HCT116 (cell line): ENCODE results near the gene CT45A1. TPM values are rescaled to one million over a fixed set of nuclear protein-coding genes. Genes with fewer than 3 reads are reported as not detected.

Experiments used
- ATAC-seq: fragments of 200-7000 bp; cut with Tn5 transposase; 2 replicates; pipeline ENCODE4 v1.9.1; 2020; ENCODE audit warnings: mild to moderate bottlenecking, moderate library complexity
- BruUV-seq: library from RNA; stranded (reverse); fragments of 400-500 nt; replicated peaks from 2 replicates; lab custom pipeline; 2021; lab: Mats Ljungman, UMichigan
- CTCF ChIA-PET: fragments of 300-600 bp; sonication (Branson Sonifier 250); formaldehyde crosslinking; loops from one replicate; lab custom pipeline; 2021; ENCODE audit warnings: antibody characterized with exemption; lab: Charles Lee
- POLR2A ChIA-PET: fragments of 300-600, 350-600 bp; sonication (Branson Sonifier 250); formaldehyde crosslinking; loops from one replicate; lab custom pipeline; 2021; ENCODE audit warnings: antibody characterized with exemption; lab: Charles Lee
- RAD21 ChIA-PET, 2 experiments: fragments of 300-600 bp; sonication (Branson Sonifier 250); formaldehyde crosslinking; loops; one replicate each; lab custom pipeline; 2023; ENCODE audit warnings: low total read pairs in 2 of 2; ENCODE audit not compliant: uncharacterized antibody in 2 of 2, unreplicated experiment in 2 of 2, low non-redundant PET in 1 of 2; lab: Charles Lee
- DNase-seq: peaks from one replicate; pipeline ENCODE4 v3.0.0-alpha.2; 2010; ENCODE audit warnings: low read depth, low spot score
- H2AFZ ChIP-seq: fragments of 200-600 bp; shearing (Covaris generic), sonication (generic); 2 replicates; pipeline ENCODE4 v1.6.1; 2017; ENCODE audit warnings: low read depth, mixed run types, mixed read lengths, antibody characterized with exemption, low read length; ENCODE audit not compliant: poor library complexity, severe bottlenecking
- H3K27ac ChIP-seq: 2 replicates; pipeline ENCODE4 v1.5.1; 2012; ENCODE audit warnings: low read depth, low read length
- H3K27me3 ChIP-seq: fragments of 200-600 bp; sonication (generic); 2 replicates; pipeline ENCODE4 v1.6.1; 2016; ENCODE audit warnings: mixed run types, low read length, mixed read lengths; ENCODE audit not compliant: insufficient read depth
- H3K36me3 ChIP-seq, 2 experiments: fragments of 200-500 bp in 1 of 2; fragments of 200-600 bp in 1 of 2; sonication (Bioruptor generic) in 1 of 2; sonication (generic) in 1 of 2; 2 replicates each; pipeline versions ENCODE4 v1.5.1 to v1.6.1; 2014 to 2016; ENCODE audit warnings: low read length in 2 of 2, inconsistent platforms in 1 of 2, mixed read lengths in 1 of 2, mixed run types in 1 of 2; ENCODE audit not compliant: insufficient read depth in 2 of 2, control insufficient read depth in 1 of 2
- H3K4me1 ChIP-seq, 2 experiments: fragments of 200-600 bp in 1 of 2; sonication (generic) in 1 of 2; 2 replicates each; pipeline versions ENCODE4 v1.5.1 to v1.6.1; 2012 to 2017; ENCODE audit warnings: low read length in 2 of 2, inconsistent platforms in 1 of 2, mild to moderate bottlenecking in 1 of 2, mixed read lengths in 1 of 2, mixed run types in 1 of 2, moderate library complexity in 1 of 2; ENCODE audit not compliant: insufficient read depth in 2 of 2, control insufficient read depth in 1 of 2
- H3K4me2 ChIP-seq: fragments of 200-600 bp; sonication (generic); 2 replicates; pipeline ENCODE4 v1.6.1; 2017; ENCODE audit warnings: mixed run types, low read length, mixed read lengths
- H3K4me3 ChIP-seq, 2 experiments: fragments of 200-600 bp in 1 of 2; sonication (generic) in 1 of 2; replicated peaks in 1 of 2; 2 replicates each; pipeline ENCODE4 v1.5.1; 2011 to 2016; ENCODE audit warnings: low read length in 2 of 2, control low read depth in 1 of 2, low read depth in 1 of 2, mild to moderate bottlenecking in 1 of 2, mixed read lengths in 1 of 2, mixed run types in 1 of 2
- H3K79me2 ChIP-seq: fragments of 200-600 bp; sonication (generic); 2 replicates; pipeline ENCODE4 v1.6.1; 2017; ENCODE audit warnings: mild to moderate bottlenecking, mixed run types, low read length, moderate library complexity, mixed read lengths; ENCODE audit not compliant: insufficient read depth
- H3K9ac ChIP-seq: fragments of 200-600 bp; sonication (generic); 2 replicates; pipeline ENCODE4 v1.6.1; 2016; ENCODE audit warnings: low read length, mixed read lengths
- H3K9me2 ChIP-seq: fragments of 200-600 bp; sonication (generic), shearing (Covaris generic); 2 replicates; pipeline ENCODE4 v1.6.1; 2017; ENCODE audit warnings: mixed run types, mild to moderate bottlenecking, moderate library complexity; ENCODE audit not compliant: insufficient read depth
- H3K9me3 ChIP-seq, 2 experiments: fragments of 200-500 bp in 1 of 2; fragments of 200-600 bp in 1 of 2; sonication (Bioruptor generic) in 1 of 2; sonication (generic) in 1 of 2; 2 replicates each; pipeline ENCODE4 v1.6.1; 2014 to 2017; ENCODE audit warnings: low read length in 2 of 2, mixed read lengths in 2 of 2, inconsistent platforms in 1 of 2, low read depth in 1 of 2, mild to moderate bottlenecking in 1 of 2, mixed run types in 1 of 2, moderate library complexity in 1 of 2; ENCODE audit not compliant: control insufficient read depth in 1 of 2, insufficient read depth in 1 of 2
- H4K20me1 ChIP-seq: fragments of 200-600 bp; sonication (generic), shearing (Covaris generic); 2 replicates; pipeline ENCODE4 v1.6.1; 2017; ENCODE audit warnings: mixed run types, mild to moderate bottlenecking, moderate library complexity; ENCODE audit not compliant: insufficient read depth
- CEBPB ChIP-seq: IDR thresholded peaks from 2 replicates; pipeline ENCODE4 v1.6.1; 2012; ENCODE audit warnings: low read depth
- ELF1 ChIP-seq: IDR thresholded peaks from 2 replicates; pipeline ENCODE4 v1.6.1; 2012; ENCODE audit warnings: low read depth, borderline replicate concordance
- POLR2AphosphoS5 ChIP-seq: IDR thresholded peaks from 2 replicates; pipeline ENCODE4 v1.6.1; 2011; ENCODE audit warnings: mild to moderate bottlenecking, low read depth, low read length, moderate library complexity
- RAD21 ChIP-seq: IDR thresholded peaks from 2 replicates; pipeline ENCODE4 v1.6.1; 2012; ENCODE audit warnings: low read depth, mild to moderate bottlenecking
- SIN3A ChIP-seq: IDR thresholded peaks from 2 replicates; pipeline ENCODE4 v1.6.1; 2012; ENCODE audit warnings: low read depth
- SP1 ChIP-seq: IDR thresholded peaks from 2 replicates; pipeline ENCODE4 v1.6.1; 2012; ENCODE audit warnings: low read depth
- ZNF274 ChIP-seq: fragments of 200-500 bp; sonication (Bioruptor generic); IDR thresholded peaks from 2 replicates; pipeline ENCODE4 v1.6.1; 2014; ENCODE audit warnings: mild to moderate bottlenecking, low read depth, low read length, inconsistent platforms
- intact Hi-C: fragments of 100-400 bp; cut with micrococcal nuclease; formaldehyde crosslinking; loops from 2 replicates; pipeline ENCODE4 v1.10.0; 2022
- total RNA-seq: library from RNA; stranded (reverse); gene quantifications from one replicate; pipeline ENCODE4 v1.2.1, GENCODE V29; 2021; ENCODE audit not compliant: unreplicated experiment
- TF ChIP-seq, protein P1 (sequence below): IDR thresholded peaks from 2 replicates; pipeline ENCODE4 v1.6.1; 2012
- TF ChIP-seq, protein P2 (sequence below), 3 experiments: fragments of 200-600 bp in 1 of 3; sonication (generic) in 1 of 3; IDR thresholded peaks in 2 of 3; conservative IDR thresholded peaks in 1 of 3; 2 replicates each; pipeline ENCODE4 v1.5.1; 2012 to 2017; ENCODE audit warnings: low read depth in 2 of 3, low read length in 2 of 3, antibody characterized with exemption in 1 of 3, borderline replicate concordance in 1 of 3, control low read depth in 1 of 3, mild to moderate bottlenecking in 1 of 3, mixed read lengths in 1 of 3, mixed run types in 1 of 3, moderate library complexity in 1 of 3; ENCODE audit not compliant: insufficient read depth in 1 of 3
- TF ChIP-seq, protein P3 (sequence below): IDR thresholded peaks from 2 replicates; pipeline ENCODE4 v1.6.1; 2012; ENCODE audit warnings: low read depth

Gene CT45A1
- total RNA-seq, 1 experiment from 2014 or later, result not detected

DNA sequence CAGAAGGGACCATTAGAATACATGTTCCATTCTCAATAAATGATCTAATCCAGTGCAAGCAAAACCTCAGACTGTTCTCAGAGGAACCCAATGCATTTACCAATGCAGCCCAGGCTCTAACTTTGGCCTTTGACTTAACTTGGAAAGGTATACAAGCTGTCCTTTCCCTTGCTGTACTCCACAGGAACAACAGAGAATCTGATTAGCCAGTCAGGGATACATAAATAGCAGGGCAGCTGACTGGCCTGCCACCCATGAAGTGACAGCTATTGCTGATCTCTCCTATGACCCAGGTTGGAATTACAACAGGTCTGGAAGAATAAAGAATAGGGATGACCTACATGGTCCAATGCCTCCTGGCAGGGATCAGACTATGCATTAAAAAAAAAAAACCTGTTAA, 14.5 kb upstream of the CT45A1 start:
- H3K27ac ChIP-seq, result no peak overlapping the region
- no peaks in the 10 kb centered on the region for H3K27me3 ChIP-seq
- no peak overlapping the region for H3K4me3 ChIP-seq
- no peaks in the 10 kb centered on the region for H3K79me2 ChIP-seq
- no peak overlapping the region for H2AFZ ChIP-seq
- ATAC-seq (no peak), DNase-seq (no peak)
- no peaks in the 10 kb centered on the region for H3K9me2 ChIP-seq
- H3K4me2 ChIP-seq, result no peak overlapping the region
- no peaks in the 10 kb centered on the region for H3K9me3 ChIP-seq
- H3K4me1 ChIP-seq, result no peaks in the 10 kb centered on the region
- RAD21 ChIA-PET, result no interaction called here
- intact Hi-C loops, result no loop called here
- H4K20me1 ChIP-seq, result no peaks in the 10 kb centered on the region
- H3K36me3 ChIP-seq, result no peaks in the 10 kb centered on the region
- TF ChIP-seq, protein P1, sequence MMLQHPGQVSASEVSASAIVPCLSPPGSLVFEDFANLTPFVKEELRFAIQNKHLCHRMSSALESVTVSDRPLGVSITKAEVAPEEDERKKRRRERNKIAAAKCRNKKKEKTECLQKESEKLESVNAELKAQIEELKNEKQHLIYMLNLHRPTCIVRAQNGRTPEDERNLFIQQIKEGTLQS, result no peak
- no peak for TF ChIP-seq ELF1
- TF ChIP-seq SP1, result no peak
- TF ChIP-seq, protein P2, sequence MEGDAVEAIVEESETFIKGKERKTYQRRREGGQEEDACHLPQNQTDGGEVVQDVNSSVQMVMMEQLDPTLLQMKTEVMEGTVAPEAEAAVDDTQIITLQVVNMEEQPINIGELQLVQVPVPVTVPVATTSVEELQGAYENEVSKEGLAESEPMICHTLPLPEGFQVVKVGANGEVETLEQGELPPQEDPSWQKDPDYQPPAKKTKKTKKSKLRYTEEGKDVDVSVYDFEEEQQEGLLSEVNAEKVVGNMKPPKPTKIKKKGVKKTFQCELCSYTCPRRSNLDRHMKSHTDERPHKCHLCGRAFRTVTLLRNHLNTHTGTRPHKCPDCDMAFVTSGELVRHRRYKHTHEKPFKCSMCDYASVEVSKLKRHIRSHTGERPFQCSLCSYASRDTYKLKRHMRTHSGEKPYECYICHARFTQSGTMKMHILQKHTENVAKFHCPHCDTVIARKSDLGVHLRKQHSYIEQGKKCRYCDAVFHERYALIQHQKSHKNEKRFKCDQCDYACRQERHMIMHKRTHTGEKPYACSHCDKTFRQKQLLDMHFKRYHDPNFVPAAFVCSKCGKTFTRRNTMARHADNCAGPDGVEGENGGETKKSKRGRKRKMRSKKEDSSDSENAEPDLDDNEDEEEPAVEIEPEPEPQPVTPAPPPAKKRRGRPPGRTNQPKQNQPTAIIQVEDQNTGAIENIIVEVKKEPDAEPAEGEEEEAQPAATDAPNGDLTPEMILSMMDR (IDR thresholded peaks at IDR 0.05 in 2 of 3, conservative IDR thresholded peaks at IDR 0.05 in 1 of 3; ENCODE audit: borderline replicate concordance in 1 of 3, insufficient read depth in 1 of 3, low read depth in 2 of 3, low read length in 2 of 3), result no peak
- TF ChIP-seq CEBPB, result no peak
- BruUV-seq, result no TSS peak
- POLR2A ChIA-PET, result no interaction called here
- CTCF ChIA-PET, result no interaction called here
- no peak overlapping the region for H3K9ac ChIP-seq

DNA sequence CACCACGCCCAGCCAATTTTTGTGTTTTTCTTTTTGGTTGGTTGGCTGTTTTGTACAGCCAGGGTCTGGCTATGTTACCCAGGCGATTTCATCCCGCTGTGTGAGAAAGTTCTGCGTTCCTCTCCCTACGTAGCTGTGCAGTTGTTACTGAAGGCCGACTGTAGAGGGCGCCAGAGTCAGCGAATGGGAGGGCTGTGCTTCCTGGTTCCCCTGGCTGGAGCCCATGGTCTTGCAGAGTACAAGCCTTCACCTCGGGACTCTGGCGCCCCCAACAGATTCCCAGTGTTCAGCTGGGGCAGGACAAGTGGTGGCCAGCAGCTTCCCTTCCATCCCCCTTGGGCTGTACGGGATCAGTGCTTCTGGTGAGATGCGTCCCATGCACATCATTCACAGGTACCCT, 5.6 kb upstream of the CT45A1 start:
- H3K9ac ChIP-seq, result no peak overlapping the region
- H3K4me3 ChIP-seq, result no peak overlapping the region
- no peak overlapping the region for H3K4me2 ChIP-seq
- BruUV-seq, result no TSS peak
- ChIA-PET POLR2A (no interaction called here), CTCF (no interaction called here), RAD21 (no interaction called here)
- no peaks in the 10 kb centered on the region for H3K9me3 ChIP-seq
- TF ChIP-seq RAD21 (peak; percentile 45), ZNF274 (no peak), ELF1 (peak; percentile 30; the same call in 1 of the 2 replicates), POLR2AphosphoS5 (no peak), SIN3A (no peak)
- TF ChIP-seq, protein P3, sequence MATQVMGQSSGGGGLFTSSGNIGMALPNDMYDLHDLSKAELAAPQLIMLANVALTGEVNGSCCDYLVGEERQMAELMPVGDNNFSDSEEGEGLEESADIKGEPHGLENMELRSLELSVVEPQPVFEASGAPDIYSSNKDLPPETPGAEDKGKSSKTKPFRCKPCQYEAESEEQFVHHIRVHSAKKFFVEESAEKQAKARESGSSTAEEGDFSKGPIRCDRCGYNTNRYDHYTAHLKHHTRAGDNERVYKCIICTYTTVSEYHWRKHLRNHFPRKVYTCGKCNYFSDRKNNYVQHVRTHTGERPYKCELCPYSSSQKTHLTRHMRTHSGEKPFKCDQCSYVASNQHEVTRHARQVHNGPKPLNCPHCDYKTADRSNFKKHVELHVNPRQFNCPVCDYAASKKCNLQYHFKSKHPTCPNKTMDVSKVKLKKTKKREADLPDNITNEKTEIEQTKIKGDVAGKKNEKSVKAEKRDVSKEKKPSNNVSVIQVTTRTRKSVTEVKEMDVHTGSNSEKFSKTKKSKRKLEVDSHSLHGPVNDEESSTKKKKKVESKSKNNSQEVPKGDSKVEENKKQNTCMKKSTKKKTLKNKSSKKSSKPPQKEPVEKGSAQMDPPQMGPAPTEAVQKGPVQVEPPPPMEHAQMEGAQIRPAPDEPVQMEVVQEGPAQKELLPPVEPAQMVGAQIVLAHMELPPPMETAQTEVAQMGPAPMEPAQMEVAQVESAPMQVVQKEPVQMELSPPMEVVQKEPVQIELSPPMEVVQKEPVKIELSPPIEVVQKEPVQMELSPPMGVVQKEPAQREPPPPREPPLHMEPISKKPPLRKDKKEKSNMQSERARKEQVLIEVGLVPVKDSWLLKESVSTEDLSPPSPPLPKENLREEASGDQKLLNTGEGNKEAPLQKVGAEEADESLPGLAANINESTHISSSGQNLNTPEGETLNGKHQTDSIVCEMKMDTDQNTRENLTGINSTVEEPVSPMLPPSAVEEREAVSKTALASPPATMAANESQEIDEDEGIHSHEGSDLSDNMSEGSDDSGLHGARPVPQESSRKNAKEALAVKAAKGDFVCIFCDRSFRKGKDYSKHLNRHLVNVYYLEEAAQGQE, result no peak
- TF ChIP-seq, protein P2 (IDR thresholded peaks at IDR 0.05 in 2 of 3, conservative IDR thresholded peaks at IDR 0.05 in 1 of 3; ENCODE audit: borderline replicate concordance in 1 of 3, insufficient read depth in 1 of 3, low read depth in 2 of 3, low read length in 2 of 3), result peak; percentile 54 to 67 (median 67)
- TF ChIP-seq, protein P1, result no peak
- no peaks in the 10 kb centered on the region for H3K79me2 ChIP-seq
- H3K4me1 ChIP-seq, result no peaks in the 10 kb centered on the region
- no peaks in the 10 kb centered on the region for H3K9me2 ChIP-seq
- ATAC-seq (peak; percentile 80), DNase-seq (peak; percentile 16)
- intact Hi-C loops, result no loop called here
- no peaks in the 10 kb centered on the region for H3K36me3 ChIP-seq
- H4K20me1 ChIP-seq, result no peaks in the 10 kb centered on the region
- no peak overlapping the region for H2AFZ ChIP-seq
- no peaks in the 10 kb centered on the region for H3K27me3 ChIP-seq
- no peak overlapping the region for H3K27ac ChIP-seq
